NCI-H2196 treated with DMSO at 0.1 percent for 48 hours (cell line): Measurements from ENCODE around the gene SLC25A22.

Source experiments
- DNase-seq: peaks from one replicate; lab custom pipeline; 2025; ENCODE audit not compliant: unreplicated experiment; lab: John Stamatoyannopoulos, UW

The SLC25A22 gene

GRCh38 chr11:823441-824291, 25.6 kb upstream of the SLC25A22 start:
- no peak for DNase-seq

GRCh38 chr11:821512-822371, 23.7 kb upstream of the SLC25A22 start:
- no peak for DNase-seq

- DNase-seq: peak; percentile 20
Measured at GRCh38 chr11:820655-821511, 22.8 kb upstream of the SLC25A22 start.

- peak; percentile 76 for DNase-seq
Measured at GRCh38 chr11:819943-820649, 22.0 kb upstream of the SLC25A22 start.

- DNase-seq: peak; percentile 83
Measured at GRCh38 chr11:819129-819931, 21.2 kb upstream of the SLC25A22 start.

GRCh38 chr11:818396-819128, 20.5 kb upstream of the SLC25A22 start, which contains the start of gene PNPLA2:
PNPLA2 (plus strand) TSS chr11:818914; CDS start chr11:819719, 805 bp downstream.
- no peak for DNase-seq

- no peak for DNase-seq
Measured at GRCh38 chr11:816433-816779, 18.3 kb upstream of the SLC25A22 start.

GRCh38 chr11:815675-816432, 17.8 kb upstream of the SLC25A22 start:
- DNase-seq: no peak

GRCh38 chr11:813456-814096, 15.5 kb upstream of the SLC25A22 start:
- DNase-seq: no peak

- DNase-seq: no peak
Measured at GRCh38 chr11:813072-813455, 15.0 kb upstream of the SLC25A22 start.

GRCh38 chr11:812390-812789, 14.3 kb upstream of the SLC25A22 start:
- no peak for DNase-seq

- DNase-seq: no peak
Measured at GRCh38 chr11:811446-812245, 13.6 kb upstream of the SLC25A22 start.

GRCh38 chr11:810040-810567, 12.0 kb upstream of the SLC25A22 start:
- DNase-seq: no peak

- peak; percentile 92 for DNase-seq
Measured at GRCh38 chr11:809287-810039, 11.4 kb upstream of the SLC25A22 start, which contains the start of gene RPLP2. RPLP2 (plus strand) TSS chr11:809967; CDS start chr11:810235, 268 bp downstream.

- no peak for DNase-seq
Measured at GRCh38 chr11:808427-809286, 10.6 kb upstream of the SLC25A22 start.
